ENCODE results near the gene OVOL1. TPM values are rescaled to one million over a fixed set of nuclear protein-coding genes. Genes with fewer than 3 reads are reported as not detected.

The OVOL1 gene
- total RNA-seq, 2 experiments from 2014 or later, result not detected

GRCh38 chr11:65822776-65823528 lies 36.1 kb downstream of the OVOL1 start:
- BruUV-seq (replicated peaks), result no TSS peak
- intact Hi-C loops (cut with micrococcal nuclease; ENCODE audit: unreplicated experiment), result no loop called here
- Histone ChIP-seq H4K20me1 (ENCODE audit: insufficient read depth, low read length) (no peaks in the 10 kb centered on the region), H3K36me3 (ENCODE audit: insufficient read depth, low read length) (no peaks in the 10 kb centered on the region), H3K9me2 (ENCODE audit: insufficient read depth, low read length) (no peaks in the 10 kb centered on the region), H2AFZ (ENCODE audit: low read length) (no peak overlapping the region), H3K79me2 (ENCODE audit: insufficient read depth, low read depth, low read length) (no peaks in the 10 kb centered on the region), H3K4me3 (ENCODE audit: low read depth, low read length, poor library complexity, severe bottlenecking) (no peak overlapping the region), H3K27ac (ENCODE audit: low read depth, low read length, poor library complexity, severe bottlenecking) (no peak overlapping the region), H3K4me1 (ENCODE audit: insufficient read depth, low read length, poor library complexity, severe bottlenecking) (peaks cover 5% of the 10 kb centered on the region), H3K9me3 (ENCODE audit: low read length) (no peaks in the 10 kb centered on the region), H3K4me2 (ENCODE audit: low read length) (no peak overlapping the region)
- POLR2A ChIA-PET, result interaction anchor here (0.6 kb wide), 2 partner anchors 46 to 1387 kb away, joined by 3 read pairs; no protein-coding TSS in a partner anchor
- TF ChIP-seq CTCF (conservative IDR thresholded peaks at IDR 0.05; ENCODE audit: low read length), result no peak
- TF ChIP-seq EZH2phosphoT487 (IDR thresholded peaks at IDR 0.05; ENCODE audit: borderline replicate concordance, low read depth, low read length), result no peak
- DNase-seq (ENCODE audit: low spot score), result no peak
- CTCF ChIA-PET (ENCODE audit: unreplicated experiment), result no interaction called here

GRCh38 chr11:65826984-65827735 lies 40.3 kb downstream of the OVOL1 start:
- Histone ChIP-seq H3K4me1 (ENCODE audit: insufficient read depth, low read length, poor library complexity, severe bottlenecking) (no peaks in the 10 kb centered on the region), H3K4me3 (ENCODE audit: low read depth, low read length, poor library complexity, severe bottlenecking) (no peak overlapping the region), H3K79me2 (ENCODE audit: insufficient read depth, low read depth, low read length) (no peaks in the 10 kb centered on the region), H3K4me2 (ENCODE audit: low read length) (no peak overlapping the region), H3K9me3 (ENCODE audit: low read length) (no peaks in the 10 kb centered on the region), H3K27ac (ENCODE audit: low read depth, low read length, poor library complexity, severe bottlenecking) (no peak overlapping the region), H3K9me2 (ENCODE audit: insufficient read depth, low read length) (no peaks in the 10 kb centered on the region), H2AFZ (ENCODE audit: low read length) (no peak overlapping the region), H3K36me3 (ENCODE audit: insufficient read depth, low read length) (no peaks in the 10 kb centered on the region), H4K20me1 (ENCODE audit: insufficient read depth, low read length) (no peaks in the 10 kb centered on the region)
- intact Hi-C loops (cut with micrococcal nuclease; ENCODE audit: unreplicated experiment), result no loop called here
- TF ChIP-seq CTCF (conservative IDR thresholded peaks at IDR 0.05; ENCODE audit: low read length) (no peak), EZH2phosphoT487 (IDR thresholded peaks at IDR 0.05; ENCODE audit: borderline replicate concordance, low read depth, low read length) (no peak)
- ChIA-PET POLR2A (interaction anchor here (0.7 to 0.9 kb wide), 2 partner anchors 19 to 599 kb away, joined by 3 read pairs; no protein-coding TSS in a partner anchor), CTCF (ENCODE audit: unreplicated experiment) (interaction anchor here (0.6 kb wide), 1 partner anchor 203 kb away, joined by 3 read pairs; no protein-coding TSS in a partner anchor)
- BruUV-seq (replicated peaks), result no TSS peak
- no peak for DNase-seq (ENCODE audit: low spot score)

Measured in OCI-LY7 (cell line).